Left renal pelvis (tissue), 4 donors: ENCODE data around the gene SNRPN. TPM values are rescaled to one million over a fixed set of nuclear protein-coding genes. Genes with fewer than 3 reads are reported as not detected.
"Not testable (repeated sequence)": the region's sequence is repeated elsewhere in the genome, so short reads cannot be mapped to it uniquely, and the experiment has no call there.

Experiments used
- DNase-seq, 4 donors: peaks; one replicate each; pipeline ENCODE4 v3.0.0-alpha.2; 2013; ENCODE audit warnings: low read depth in 4 of 4, low spot score in 3 of 4
- polyA plus RNA-seq, 4 donors: library from polyadenylated mRNA; unstranded; fragments of 120-200 nt; gene quantifications; one replicate each; pipeline ENCODE4 v1.2.1, GENCODE V29; 2013; ENCODE audit not compliant: insufficient read length in 4 of 4

The SNRPN gene
- polyA plus RNA-seq, 4 donors, result 105 to 235 (median 203) TPM

- DNase-seq, result no peak
Measured at GRCh38 chr15:24966364-24967103, 11.7 kb downstream of the SNRPN start.

GRCh38 chr15:24971052-24971451 is 16.3 kb downstream of the SNRPN start:
- DNase-seq, result no peak

- DNase-seq, result no peak
Measured at GRCh38 chr15:24971772-24972171, 17.0 kb downstream of the SNRPN start.

GRCh38 chr15:24972707-24973106 is 17.9 kb downstream of the SNRPN start:
- not testable (repeated sequence) for DNase-seq

GRCh38 chr15:24976932-24977331 is 22.1 kb downstream of the SNRPN start:
- DNase-seq, result no peak

DNA sequence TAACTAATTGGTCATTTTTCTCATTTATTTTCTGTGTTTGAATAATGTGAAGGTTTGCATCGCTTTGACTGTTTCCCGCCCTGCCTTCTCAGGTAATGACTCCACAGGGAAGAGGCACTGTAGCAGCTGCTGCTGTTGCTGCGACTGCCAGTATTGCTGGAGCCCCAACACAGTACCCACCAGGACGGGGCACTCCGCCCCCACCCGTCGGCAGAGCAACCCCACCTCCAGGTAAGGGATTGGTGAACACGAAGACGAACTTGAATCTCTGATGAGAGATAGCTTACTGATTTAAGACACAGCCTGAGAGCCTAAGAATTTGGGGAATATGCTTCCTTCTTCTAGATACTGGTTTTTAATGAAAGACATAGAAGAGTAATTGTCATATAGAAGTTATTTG is 22.9 kb downstream of the SNRPN start:
- no peak for DNase-seq

DNA sequence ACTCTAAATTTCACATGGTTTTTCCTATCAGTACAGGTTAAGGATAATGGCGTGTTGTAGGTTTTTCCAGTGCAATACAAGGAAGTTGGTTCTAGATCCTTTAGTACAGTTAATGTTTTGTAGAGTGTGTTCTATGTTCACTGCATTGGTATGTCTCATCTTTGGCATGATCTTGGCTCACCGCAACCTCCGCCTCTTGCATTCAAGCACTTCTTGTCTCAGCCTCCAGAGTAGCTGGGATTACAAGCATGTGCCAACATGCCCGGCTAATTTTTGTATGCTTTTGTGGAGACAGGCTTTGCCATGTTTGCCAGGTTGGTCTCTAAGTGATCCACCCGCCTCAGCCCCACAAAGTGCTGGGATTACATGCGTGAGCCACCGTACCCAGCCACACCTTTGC is 30.4 kb downstream of the SNRPN start:
- DNase-seq, result no peak

GRCh38 chr15:24986653-24987052 is 31.9 kb downstream of the SNRPN start:
- DNase-seq, result no peak

DNA sequence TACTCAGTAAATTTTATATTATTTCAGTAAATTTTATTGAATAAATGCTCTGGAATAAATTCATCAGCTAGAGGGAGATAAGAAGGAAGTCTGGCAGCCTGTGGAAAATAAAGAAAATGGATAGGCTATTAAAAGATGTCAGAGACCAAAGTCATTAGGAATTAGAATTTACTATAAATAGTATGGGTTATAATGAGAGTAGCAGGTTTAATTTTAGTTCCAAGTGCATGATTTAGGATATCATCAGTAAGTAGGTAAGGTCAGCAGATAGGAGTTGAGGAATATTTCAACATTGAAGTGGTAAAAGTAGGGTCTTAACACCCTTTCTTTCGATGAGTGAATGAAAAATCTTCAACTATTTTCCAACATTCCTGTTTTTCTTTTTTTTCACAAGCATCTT is 64.6 kb downstream of the SNRPN start:
- no peak for DNase-seq

GRCh38 chr15:25022233-25022632 is 67.4 kb downstream of the SNRPN start:
- DNase-seq, result no peak

Other genes with a start within 250 kb of the SNRPN start
- gene SNURF, start within 50 bp of the SNRPN start, polyA plus RNA-seq, result 10 to 100 TPM; 27.3 to 35.9 (median 29.5) TPM